Hematopoietic multipotent progenitor cell treated with erythropoietin and hydrocortisone succinate and interleukin-3 and kit ligand, for 6 days (in vitro differentiated cells): ENCODE measurements around the gene FRS3.

Experiments used
- DNase-seq: peaks from one replicate; pipeline ENCODE4 v3.0.0-alpha.2; 2015

FRS3 gene

GRCh38 chr6:41739041-41739440 lies 40.7 kb downstream of the FRS3 start:
- no peak for DNase-seq

- no peak for DNase-seq
Observed at GRCh38 chr6:41737591-41738130, 42.0 kb downstream of the FRS3 start.

GRCh38 chr6:41736800-41737555 lies 42.7 kb downstream of the FRS3 start:
- DNase-seq: no peak

GRCh38 chr6:41736186-41736733 lies 43.4 kb downstream of the FRS3 start:
- no peak for DNase-seq

GRCh38 chr6:41735427-41736185 lies 44.1 kb downstream of the FRS3 start, which contains the start of gene TFEB:
TFEB (minus strand) TSS chr6:41735608; CDS start chr6:41691213, 44,395 bp downstream.
- DNase-seq: peak; percentile 94

- peak; percentile 42 for DNase-seq
Observed at GRCh38 chr6:41734666-41735426, 44.9 kb downstream of the FRS3 start.

GRCh38 chr6:41733707-41734665 lies 45.7 kb downstream of the FRS3 start:
- peak; percentile 53 for DNase-seq

- no peak for DNase-seq
Observed at GRCh38 chr6:41733360-41733706, 46.4 kb downstream of the FRS3 start.

GRCh38 chr6:41732591-41733359 lies 46.9 kb downstream of the FRS3 start:
- DNase-seq: no peak

- DNase-seq: no peak
Observed at GRCh38 chr6:41732149-41732548, 47.6 kb downstream of the FRS3 start.

- DNase-seq: no peak
Observed at GRCh38 chr6:41731561-41732086, 48.1 kb downstream of the FRS3 start.

GRCh38 chr6:41730531-41731436 lies 48.9 kb downstream of the FRS3 start:
- peak; percentile 50 for DNase-seq

GRCh38 chr6:41729624-41730023 lies 50.1 kb downstream of the FRS3 start:
- no peak for DNase-seq

GRCh38 chr6:41728954-41729353 lies 50.7 kb downstream of the FRS3 start:
- DNase-seq: no peak

- no peak for DNase-seq
Observed at GRCh38 chr6:41728073-41728936, 51.4 kb downstream of the FRS3 start.

- DNase-seq: no peak
Observed at GRCh38 chr6:41727705-41728072, 52.0 kb downstream of the FRS3 start.

- DNase-seq: no peak
Observed at GRCh38 chr6:41726876-41727275, 52.8 kb downstream of the FRS3 start.
